Stimulated activated memory B cell treated with anti-CD40 and anti-IgM and Interleukin-4, amounts not matched to agents 10 μg/mL and 1 μg/mL and 100 μg/mL, for 72 hours (primary cell): ENCODE measurements around the gene TNIK.
"Not testable (repeated sequence)": the region's sequence is repeated elsewhere in the genome, so short reads cannot be mapped to it uniquely, and the experiment has no call there.

ENCODE experiments used
- ATAC-seq: fragments of 150-1000 bp; cut with Tn5 transposase; 2 replicates; pipeline ENCODE4 v1.10.0; 2021
- H3K27ac Mint-ChIP-seq: one replicate; pipeline ENCODE4 v1.8.0; 2022; ENCODE audit warnings: mild to moderate bottlenecking, mixed read lengths
- H3K27me3 Mint-ChIP-seq: one replicate; pipeline ENCODE4 v1.8.0; 2022; ENCODE audit warnings: mixed read lengths
- H3K36me3 Mint-ChIP-seq: one replicate; pipeline ENCODE4 v1.8.0; 2022; ENCODE audit warnings: mixed read lengths
- H3K4me1 Mint-ChIP-seq: one replicate; pipeline ENCODE4 v1.8.0; 2022; ENCODE audit warnings: mixed read lengths
- H3K4me3 Mint-ChIP-seq: one replicate; pipeline ENCODE4 v1.8.0; 2022; ENCODE audit warnings: mild to moderate bottlenecking, moderate library complexity, mixed read lengths
- H3K9me3 Mint-ChIP-seq: one replicate; pipeline ENCODE4 v1.8.0; 2022; ENCODE audit warnings: mixed read lengths

Gene TNIK

DNA sequence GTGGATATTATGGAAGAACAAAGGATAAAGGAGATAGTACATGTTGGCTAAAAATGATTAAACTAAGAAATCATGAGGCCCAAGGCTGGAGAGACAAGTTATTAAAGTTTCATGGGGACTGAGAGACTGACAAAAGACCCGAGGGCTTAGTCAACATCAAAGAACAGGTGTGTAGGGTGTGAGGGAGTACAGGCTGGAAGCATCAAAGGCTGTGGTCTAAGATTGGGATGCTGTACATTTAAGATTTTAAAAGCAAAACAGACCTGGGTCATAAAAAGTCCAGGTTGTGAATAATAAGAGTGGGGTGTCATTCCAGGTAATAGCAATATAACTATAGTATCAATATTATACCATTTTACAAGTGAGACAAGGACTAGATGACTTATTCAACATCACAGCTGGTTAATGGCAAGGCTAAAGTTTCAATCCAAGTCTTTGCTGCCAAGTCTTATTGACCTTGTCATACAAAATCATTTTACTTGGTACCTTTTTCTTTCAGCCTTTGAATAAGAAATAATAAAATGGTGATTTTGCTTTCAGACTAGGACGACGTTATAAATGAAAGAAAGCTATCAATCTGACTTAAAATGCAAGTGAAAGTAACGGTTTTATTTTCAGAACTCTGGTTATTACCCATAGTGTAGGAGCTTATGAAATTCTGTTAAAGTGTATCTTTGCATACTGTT, 211.6 kb downstream of the TNIK start:
- H3K36me3 Mint-ChIP-seq: no peaks in the 10 kb centered on the region
- no peaks in the 10 kb centered on the region for H3K27me3 Mint-ChIP-seq
- no peaks in the 10 kb centered on the region for H3K4me1 Mint-ChIP-seq
- ATAC-seq: no peak
- H3K27ac Mint-ChIP-seq: no peak overlapping the region
- H3K4me3 Mint-ChIP-seq: no peak overlapping the region
- H3K9me3 Mint-ChIP-seq: no peaks in the 10 kb centered on the region

DNA sequence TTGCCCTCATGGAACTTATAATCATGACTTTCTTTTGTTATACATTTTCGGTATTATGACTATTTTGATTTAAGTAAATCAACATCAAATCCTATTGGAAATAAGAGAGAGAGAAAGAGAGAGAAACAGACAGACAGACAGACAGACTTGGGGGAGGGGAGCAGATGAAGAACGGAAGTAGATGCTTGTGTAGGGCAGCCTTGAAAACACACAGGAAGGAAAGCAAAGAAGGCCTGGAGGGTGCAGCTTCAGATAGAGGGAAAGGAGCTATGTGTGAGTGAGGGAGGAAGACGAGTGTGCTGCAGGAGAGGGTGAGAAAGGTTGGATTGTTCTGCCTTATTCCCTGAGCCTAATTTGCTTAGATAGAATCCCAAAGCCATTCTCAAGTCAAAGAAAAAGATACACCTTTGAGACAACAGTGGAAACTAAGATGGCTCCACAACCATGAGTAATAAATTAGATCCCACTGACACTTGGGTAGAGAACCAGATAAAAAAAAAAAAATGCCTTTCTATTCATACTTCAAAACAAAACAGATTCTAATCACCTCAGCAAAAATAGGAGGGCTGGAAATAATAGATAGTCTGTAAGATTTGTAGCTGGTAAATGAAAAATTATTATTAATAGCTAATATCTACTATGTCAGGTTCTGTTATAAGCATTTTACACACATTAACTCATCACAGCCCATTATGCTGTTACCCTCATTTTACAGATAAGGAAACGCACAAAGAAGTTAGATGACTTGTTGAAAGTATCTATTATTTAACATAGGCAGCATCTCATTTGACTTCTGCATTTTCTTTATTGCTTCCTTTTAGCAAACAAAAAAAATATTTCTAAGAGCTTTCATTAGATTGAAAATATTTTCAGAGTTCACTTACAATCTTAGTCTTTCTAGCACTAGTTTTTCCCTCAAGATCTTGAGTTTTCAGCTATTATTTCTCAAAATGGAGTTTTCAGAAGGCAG, 214.1 kb downstream of the TNIK start:
- no peaks in the 10 kb centered on the region for H3K4me1 Mint-ChIP-seq
- no peaks in the 10 kb centered on the region for H3K27me3 Mint-ChIP-seq
- H3K27ac Mint-ChIP-seq: no peak overlapping the region
- no peaks in the 10 kb centered on the region for H3K36me3 Mint-ChIP-seq
- no peaks in the 10 kb centered on the region for H3K9me3 Mint-ChIP-seq
- no peak for ATAC-seq
- no peak overlapping the region for H3K4me3 Mint-ChIP-seq

DNA sequence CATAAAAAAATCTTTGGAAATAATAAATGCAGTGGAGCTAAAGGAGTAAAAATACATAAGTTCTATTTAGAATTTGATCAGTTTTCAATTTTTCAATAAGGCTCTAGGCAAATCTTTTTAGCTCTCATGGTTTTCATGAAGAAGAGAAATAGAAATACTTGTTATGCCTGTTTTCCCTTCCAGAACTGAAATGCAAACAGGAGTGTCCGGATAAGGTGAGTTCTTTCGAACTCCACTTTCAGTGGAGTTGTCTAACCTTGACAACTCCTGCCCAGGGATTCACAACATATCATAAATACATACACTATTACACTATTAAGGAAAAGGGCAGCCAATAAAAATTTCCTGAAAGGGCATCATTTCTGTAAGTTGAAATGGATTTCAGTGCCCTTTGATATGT, 217.3 kb downstream of the TNIK start:
- no peaks in the 10 kb centered on the region for H3K9me3 Mint-ChIP-seq
- H3K27me3 Mint-ChIP-seq: no peaks in the 10 kb centered on the region
- no peak for ATAC-seq
- no peaks in the 10 kb centered on the region for H3K4me1 Mint-ChIP-seq
- H3K36me3 Mint-ChIP-seq: no peaks in the 10 kb centered on the region
- H3K4me3 Mint-ChIP-seq: no peak overlapping the region
- H3K27ac Mint-ChIP-seq: no peak overlapping the region

DNA sequence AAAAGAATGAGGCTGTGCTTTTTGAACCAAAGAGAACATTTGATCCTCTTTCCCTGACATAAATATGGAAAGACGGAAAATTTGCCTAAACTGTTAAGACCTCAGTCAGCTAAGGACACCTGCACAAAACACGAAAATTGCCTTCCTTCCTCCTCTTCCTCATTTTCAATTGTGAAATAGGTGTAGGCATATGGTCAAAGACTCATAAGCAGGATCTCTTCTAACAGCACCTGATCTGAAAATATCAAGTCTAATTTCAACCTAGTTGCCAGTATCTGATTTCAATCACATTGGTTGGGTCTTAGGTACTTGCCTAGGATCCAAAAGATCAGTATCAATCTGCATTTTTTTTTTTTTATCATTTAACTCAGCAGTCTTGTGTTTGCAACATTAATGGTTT, 218.0 kb downstream of the TNIK start:
- Mint-ChIP-seq H3K4me1 (no peaks in the 10 kb centered on the region), H3K4me3 (no peak overlapping the region), H3K27ac (no peak overlapping the region), H3K36me3 (no peaks in the 10 kb centered on the region), H3K27me3 (no peaks in the 10 kb centered on the region), H3K9me3 (no peaks in the 10 kb centered on the region)
- no peak for ATAC-seq

- H3K27me3 Mint-ChIP-seq, H3K4me3 Mint-ChIP-seq, H3K27ac Mint-ChIP-seq, H3K9me3 Mint-ChIP-seq, ATAC-seq, H3K4me1 Mint-ChIP-seq, H3K36me3 Mint-ChIP-seq: not testable (repeated sequence)
Observed at GRCh38 chr3:171241655-171242054, 218.6 kb downstream of the TNIK start.

- ATAC-seq: no peak
- Mint-ChIP-seq H3K27me3 (no peaks in the 10 kb centered on the region), H3K4me1 (no peaks in the 10 kb centered on the region), H3K9me3 (no peaks in the 10 kb centered on the region), H3K36me3 (no peaks in the 10 kb centered on the region), H3K27ac (no peak overlapping the region), H3K4me3 (no peak overlapping the region)
Observed at GRCh38 chr3:171240504-171240835, 219.7 kb downstream of the TNIK start.

DNA sequence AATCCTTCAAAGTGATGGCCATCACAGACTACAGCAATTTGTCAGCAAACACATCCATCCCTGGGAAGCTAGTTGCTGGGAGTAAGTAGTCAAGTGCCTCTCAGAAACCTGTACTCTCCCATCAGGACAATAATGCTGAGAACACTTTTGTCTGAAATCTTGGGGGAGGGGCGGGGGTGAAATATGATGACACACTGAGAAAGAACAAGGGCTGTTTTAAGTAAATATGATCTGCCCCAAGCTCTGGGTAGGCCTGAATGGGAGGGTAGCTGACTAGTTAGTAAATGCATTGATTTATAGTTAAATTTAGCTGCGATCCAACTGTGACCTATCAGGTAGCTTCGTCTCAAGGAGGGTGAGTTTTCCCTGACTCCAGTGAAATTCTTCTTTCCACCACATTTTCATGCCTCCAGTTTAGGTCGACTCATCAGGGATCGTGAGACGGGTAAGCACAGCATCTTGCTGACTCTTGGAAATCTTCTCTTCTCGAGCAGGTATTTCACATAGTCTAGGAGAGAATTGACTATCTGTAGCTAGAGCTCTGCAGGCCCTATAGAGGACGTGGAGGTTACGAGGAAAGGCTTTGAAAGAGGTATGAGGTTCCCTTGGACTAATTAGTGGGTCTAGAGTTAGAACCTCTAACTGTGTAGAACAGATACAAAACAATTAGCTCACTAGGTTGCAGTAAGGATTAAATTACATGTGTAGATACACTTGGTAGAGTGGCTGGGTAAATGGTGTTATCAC, 220.3 kb downstream of the TNIK start:
- H3K27ac Mint-ChIP-seq: no peak overlapping the region

GRCh38 chr3:171237009-171237385, 223.2 kb downstream of the TNIK start:
- Mint-ChIP-seq H3K27ac (no peak overlapping the region), H3K9me3 (no peaks in the 10 kb centered on the region), H3K4me3 (no peak overlapping the region), H3K27me3 (no peaks in the 10 kb centered on the region), H3K4me1 (no peaks in the 10 kb centered on the region), H3K36me3 (no peaks in the 10 kb centered on the region)
- no peak for ATAC-seq

More for the DNA sequence above, 220.3 kb downstream of the TNIK start:
- Mint-ChIP-seq H3K27me3 (no peaks in the 10 kb centered on the region), H3K4me3 (no peak overlapping the region), H3K4me1 (no peaks in the 10 kb centered on the region), H3K9me3 (no peaks in the 10 kb centered on the region), H3K36me3 (no peaks in the 10 kb centered on the region)
- no peak for ATAC-seq

DNA sequence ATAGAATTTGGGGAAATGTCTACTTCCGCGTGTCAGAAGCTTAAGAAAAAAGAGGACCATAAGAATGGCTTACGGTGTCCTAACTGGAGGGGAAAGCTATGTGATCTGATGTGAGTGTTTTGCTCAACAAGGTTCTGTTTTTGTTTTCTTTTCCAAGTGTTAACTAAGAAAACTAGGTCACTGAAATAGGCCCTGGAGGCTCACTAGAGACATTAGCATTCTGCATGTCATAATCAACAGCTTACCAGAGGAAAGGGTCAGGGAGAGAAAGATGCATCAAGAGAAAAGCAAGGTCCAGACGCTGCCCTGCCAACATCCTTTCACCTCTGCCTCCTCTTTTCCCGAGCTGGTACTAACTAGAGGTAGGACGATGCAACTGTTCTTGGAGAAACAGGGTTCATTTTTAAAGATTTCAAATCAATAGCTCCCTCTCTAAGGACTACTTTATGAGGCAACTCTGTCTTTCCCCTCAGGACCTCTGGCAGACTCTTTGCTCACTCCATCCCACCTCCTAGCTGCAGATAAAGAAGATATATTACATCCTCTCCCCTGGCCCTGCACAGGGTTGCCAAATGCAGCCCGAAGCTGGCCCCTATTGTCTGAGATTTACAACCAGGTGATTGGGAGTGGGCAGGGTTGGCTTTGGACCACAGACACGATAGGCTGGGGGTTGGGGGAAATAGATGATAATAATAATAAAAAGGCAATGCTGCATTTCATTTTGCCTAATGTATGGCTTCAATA, 223.8 kb downstream of the TNIK start:
- Mint-ChIP-seq H3K27me3 (no peaks in the 10 kb centered on the region), H3K27ac (no peak overlapping the region), H3K4me3 (no peak overlapping the region), H3K4me1 (no peaks in the 10 kb centered on the region), H3K9me3 (no peaks in the 10 kb centered on the region), H3K36me3 (no peaks in the 10 kb centered on the region)
- no peak for ATAC-seq

DNA sequence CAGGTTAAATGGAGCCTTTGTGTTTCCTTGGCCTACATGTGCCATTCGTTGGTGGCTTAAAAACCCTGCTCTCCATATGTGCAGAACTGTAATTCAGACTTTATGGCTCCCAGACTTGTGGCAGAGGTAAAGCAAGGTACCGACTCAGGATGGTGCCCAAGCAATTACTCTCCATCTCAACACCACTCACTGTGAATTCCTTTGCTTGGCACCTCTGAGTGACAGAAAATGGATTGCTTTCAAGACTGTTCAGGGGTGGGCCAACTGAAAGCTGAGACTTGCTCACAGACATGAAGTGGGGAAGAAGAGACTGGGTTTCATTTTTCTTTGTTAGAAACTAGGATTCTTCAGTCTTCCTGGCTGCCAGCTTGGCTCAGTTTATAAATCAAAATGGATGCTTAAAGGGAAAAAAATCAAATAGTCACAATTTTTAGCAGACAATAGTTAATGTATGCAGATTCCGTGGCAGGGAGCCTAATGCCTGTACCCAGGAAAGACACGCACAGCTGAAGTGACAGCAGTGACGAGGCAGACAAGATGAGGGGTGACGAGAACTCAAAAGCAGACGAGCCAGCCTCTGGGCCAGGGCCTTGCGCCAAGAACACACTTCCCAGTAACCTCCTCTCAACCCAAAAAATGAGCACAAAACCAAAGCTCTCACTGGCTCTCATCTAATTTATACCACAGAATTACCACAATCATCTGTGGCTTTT, 225.8 kb downstream of the TNIK start:
- H3K4me3 Mint-ChIP-seq: no peak overlapping the region
- H3K4me1 Mint-ChIP-seq: no peaks in the 10 kb centered on the region
- ATAC-seq: no peak
- H3K36me3 Mint-ChIP-seq: no peaks in the 10 kb centered on the region
- H3K27ac Mint-ChIP-seq: no peak overlapping the region
- H3K9me3 Mint-ChIP-seq: no peaks in the 10 kb centered on the region
- no peaks in the 10 kb centered on the region for H3K27me3 Mint-ChIP-seq

- no peaks in the 10 kb centered on the region for H3K9me3 Mint-ChIP-seq
- no peaks in the 10 kb centered on the region for H3K27me3 Mint-ChIP-seq
- no peak for ATAC-seq
- H3K4me1 Mint-ChIP-seq: no peaks in the 10 kb centered on the region
- H3K4me3 Mint-ChIP-seq: no peak overlapping the region
- no peaks in the 10 kb centered on the region for H3K36me3 Mint-ChIP-seq
- H3K27ac Mint-ChIP-seq: no peak overlapping the region
Observed at GRCh38 chr3:171231361-171231760, 228.8 kb downstream of the TNIK start.

DNA sequence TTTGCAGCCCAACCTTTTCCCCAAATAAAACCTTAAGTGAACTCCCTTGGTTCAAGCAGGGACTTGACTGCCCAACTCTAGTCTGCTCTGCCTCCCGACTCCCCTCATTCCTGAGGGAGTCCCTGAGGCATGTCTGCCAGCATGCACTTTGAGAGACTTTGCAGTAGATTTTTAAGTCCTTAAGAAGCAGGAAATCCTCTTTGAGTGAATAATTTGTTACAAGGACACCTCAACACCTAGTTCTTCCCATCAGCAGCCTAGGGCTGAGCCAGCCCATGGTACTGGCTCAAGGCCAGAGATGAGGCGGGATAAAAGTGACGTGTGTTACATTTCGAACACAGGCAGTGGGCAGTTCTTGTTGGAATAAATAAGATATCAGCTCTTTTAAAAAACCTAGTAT, 229.3 kb downstream of the TNIK start:
- ATAC-seq: no peak
- Mint-ChIP-seq H3K27ac (no peak overlapping the region), H3K36me3 (no peaks in the 10 kb centered on the region), H3K27me3 (no peaks in the 10 kb centered on the region), H3K4me3 (no peak overlapping the region), H3K4me1 (no peaks in the 10 kb centered on the region), H3K9me3 (no peaks in the 10 kb centered on the region)

GRCh38 chr3:171229173-171229572, 231.0 kb downstream of the TNIK start:
- Mint-ChIP-seq H3K27me3 (no peaks in the 10 kb centered on the region), H3K27ac (no peak overlapping the region), H3K36me3 (no peaks in the 10 kb centered on the region), H3K9me3 (no peaks in the 10 kb centered on the region), H3K4me3 (no peak overlapping the region), H3K4me1 (no peaks in the 10 kb centered on the region)
- ATAC-seq: no peak

DNA sequence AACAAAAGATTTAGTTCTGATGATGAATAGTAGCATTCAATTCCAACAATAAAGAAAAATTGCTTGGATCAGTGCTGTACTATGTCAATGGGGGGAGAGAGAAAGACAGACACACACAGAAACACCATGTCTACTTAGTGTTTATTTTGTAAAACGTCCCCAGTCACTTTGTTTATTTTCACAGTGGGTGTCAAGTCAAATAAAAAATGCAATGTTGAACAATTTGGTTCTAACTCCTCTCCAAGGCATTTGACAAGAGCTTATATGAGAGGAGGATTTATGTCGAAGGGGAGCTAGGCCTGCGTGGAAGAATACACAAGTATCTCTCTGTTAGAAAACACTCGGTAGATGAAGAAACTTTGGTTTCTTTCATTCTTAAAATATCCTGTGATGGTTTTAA, 232.0 kb downstream of the TNIK start:
- Mint-ChIP-seq H3K36me3 (no peaks in the 10 kb centered on the region), H3K4me1 (no peaks in the 10 kb centered on the region), H3K4me3 (no peak overlapping the region), H3K27ac (no peak overlapping the region), H3K27me3 (no peaks in the 10 kb centered on the region), H3K9me3 (no peaks in the 10 kb centered on the region)
- no peak for ATAC-seq
